Measurements from ENCODE around the gene PRUNE2.
A peak's percentile ranks its signal among the peaks of the same experiment; 100 is the strongest.

PRUNE2 gene

GRCh38 chr9:76772686-76773445, 133.0 kb downstream of the PRUNE2 start:
- no peak overlapping the region for H3K4me3 ChIP-seq (replicated peaks in 1 of 2; ENCODE audit: low read depth in 2 of 2, low read length in 2 of 2)
- no peak for TF ChIP-seq CTCF (IDR thresholded peaks at IDR 0.05; ENCODE audit: low read depth, low read length)
- peak; percentile 19 for DNase-seq (ENCODE audit: low read depth in 2 of 2)

DNA sequence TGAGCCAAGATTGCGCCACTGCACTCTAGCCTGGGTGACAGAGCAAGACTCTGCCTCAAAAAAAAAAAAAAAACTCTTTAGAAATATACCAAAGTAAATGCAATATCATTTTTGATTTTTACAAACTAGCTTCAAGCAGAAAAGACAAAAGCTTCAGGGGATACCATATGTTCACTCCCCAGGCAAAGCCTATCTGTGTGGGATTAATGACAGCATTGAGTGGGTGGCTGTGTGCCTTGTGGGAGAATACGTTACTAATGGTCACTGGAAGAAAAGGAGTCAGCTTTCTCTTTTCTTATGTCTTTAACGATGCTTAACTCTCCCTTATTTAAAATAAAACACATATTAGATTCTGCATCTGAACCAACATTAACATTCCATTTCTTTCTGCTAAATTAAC, 139.8 kb downstream of the PRUNE2 start:
- DNase-seq (ENCODE audit: low read depth in 2 of 2): no peak
- no peak for TF ChIP-seq CTCF (IDR thresholded peaks at IDR 0.05; ENCODE audit: low read depth, low read length)
- no peak overlapping the region for H3K4me3 ChIP-seq (replicated peaks in 1 of 2; ENCODE audit: low read depth in 2 of 2, low read length in 2 of 2)

DNA sequence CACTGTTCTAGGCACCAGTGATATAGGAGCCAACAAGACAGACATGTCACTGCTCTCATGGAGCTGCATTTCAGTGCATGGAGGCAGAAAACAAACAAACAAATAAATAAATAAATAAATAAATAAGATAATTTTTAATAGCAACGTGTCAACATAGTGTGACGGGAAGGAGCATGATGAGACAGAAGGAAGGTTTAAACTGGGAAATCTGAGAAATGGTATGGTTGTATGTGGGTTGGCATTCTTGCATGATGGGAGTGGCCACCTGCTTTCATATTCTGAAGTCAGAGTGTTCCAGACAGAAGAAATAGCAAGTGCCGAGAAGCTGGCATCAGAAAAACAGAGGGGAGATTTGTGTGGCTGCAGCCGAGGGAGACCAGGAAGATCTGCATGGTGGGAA, 141.8 kb downstream of the PRUNE2 start, which contains the start of gene PCA3:
Gene PCA3 (plus strand): TSS at position 301 of the 400 bp plus-strand sequence.
- no peak for TF ChIP-seq CTCF (IDR thresholded peaks at IDR 0.05; ENCODE audit: low read depth, low read length)
- no peak for DNase-seq (ENCODE audit: low read depth in 2 of 2)
- H3K4me3 ChIP-seq (replicated peaks in 1 of 2; ENCODE audit: low read depth in 2 of 2, low read length in 2 of 2): no peak within 1 kb of the TSS

GRCh38 chr9:76761448-76761847, 144.5 kb downstream of the PRUNE2 start:
- peak; percentile 17 to 33 for DNase-seq (ENCODE audit: low read depth in 2 of 2)
- peak; percentile 39 for TF ChIP-seq CTCF (IDR thresholded peaks at IDR 0.05; ENCODE audit: low read depth, low read length)
- H3K4me3 ChIP-seq (replicated peaks in 1 of 2; ENCODE audit: low read depth in 2 of 2, low read length in 2 of 2): no peak overlapping the region

DNA sequence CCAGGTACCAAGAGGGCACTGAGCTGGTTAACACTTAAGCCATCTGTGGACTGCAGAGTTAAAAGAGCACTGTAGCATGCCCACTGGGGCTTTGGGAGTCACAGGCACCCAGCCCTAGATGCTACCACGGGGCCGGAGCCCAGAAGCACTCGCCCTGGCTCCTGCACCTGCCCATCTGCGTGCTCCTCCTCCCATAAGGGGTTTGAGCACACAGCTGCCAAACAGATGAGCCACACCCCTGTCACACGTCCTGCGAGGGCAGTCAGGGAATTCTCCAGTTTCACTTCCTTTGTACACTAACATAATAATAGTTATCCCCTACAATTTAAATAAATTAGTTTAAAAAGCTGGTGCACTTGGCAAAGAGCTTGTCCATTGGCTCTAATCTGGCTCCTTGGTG, 146.2 kb downstream of the PRUNE2 start:
- H3K4me3 ChIP-seq (replicated peaks in 1 of 2; ENCODE audit: low read depth in 2 of 2, low read length in 2 of 2): no peak overlapping the region
- DNase-seq (ENCODE audit: low read depth in 2 of 2): no peak
- TF ChIP-seq CTCF (IDR thresholded peaks at IDR 0.05; ENCODE audit: low read depth, low read length): no peak

DNA sequence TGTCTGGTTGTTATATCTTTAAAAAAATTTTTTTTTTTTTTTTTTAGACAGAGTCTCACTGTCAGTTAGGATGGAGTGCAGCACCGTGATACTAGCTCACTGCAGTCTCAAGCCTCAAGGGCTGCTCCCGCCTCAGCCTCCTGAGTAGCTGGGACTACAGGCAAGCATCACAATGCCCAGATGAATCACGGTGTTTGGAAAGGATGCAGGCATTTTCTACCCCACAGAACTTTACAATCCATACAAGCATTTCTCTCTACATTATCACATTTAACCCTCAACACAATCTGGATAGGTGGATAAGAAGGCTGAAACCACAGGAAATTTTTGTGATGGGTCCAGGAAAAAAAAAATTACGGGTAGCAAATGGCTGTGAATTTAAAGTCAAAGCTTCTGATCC, 147.4 kb downstream of the PRUNE2 start:
- H3K4me3 ChIP-seq (replicated peaks in 1 of 2; ENCODE audit: low read depth in 2 of 2, low read length in 2 of 2): no peak overlapping the region
- DNase-seq (ENCODE audit: low read depth in 2 of 2): peak in 1 of 2 donors; percentile 10
- no peak for TF ChIP-seq CTCF (IDR thresholded peaks at IDR 0.05; ENCODE audit: low read depth, low read length)

Data from cardiac fibroblast (primary cell).